SK-N-SH (cell line): ENCODE data around the gene GATB. TPM values are rescaled to one million over a fixed set of nuclear protein-coding genes. Genes with fewer than 3 reads are reported as not detected.

ENCODE experiments used
- CTCF ChIA-PET: fragments of 300-600, 350-600 bp; formaldehyde crosslinking; extraction: SDS; loops from one replicate; lab custom pipeline; 2021; lab: Yijun Ruan, JAX
- POLR2A ChIA-PET: fragments of 350-600 bp; sonication (Branson Sonifier 250); formaldehyde crosslinking; extraction: SDS; loops from one replicate; lab custom pipeline; 2020; ENCODE audit warnings: antibody characterized with exemption, inconsistent platforms; lab: Yijun Ruan, JAX
- DNase-seq: peaks from one replicate; pipeline ENCODE4 v3.0.0; 2012
- H2AFZ ChIP-seq: fragments of 200-600 bp; sonication (generic); 2 replicates; pipeline ENCODE4 v1.8.1; 2016; ENCODE audit warnings: antibody characterized with exemption, mild to moderate bottlenecking, low read depth
- H3F3A ChIP-seq: fragments of 200-600 bp; sonication (generic); replicated peaks from 2 replicates; pipeline ENCODE3; 2016; ENCODE audit warnings: antibody characterized with exemption, mild to moderate bottlenecking; ENCODE audit not compliant: insufficient read depth
- H3K27ac ChIP-seq, 2 experiments: fragments of 200-500 bp in 1 of 2; fragments of 200-600 bp in 1 of 2; sonication (Bioruptor generic) in 1 of 2; sonication (generic), shearing (Covaris generic) in 1 of 2; 2 replicates each; pipeline versions ENCODE4 v1.5.1 to v1.6.1; 2014 to 2016; ENCODE audit warnings: low read depth in 2 of 2, inconsistent platforms in 1 of 2, low read length in 1 of 2, mild to moderate bottlenecking in 1 of 2, mixed read lengths in 1 of 2
- H3K27me3 ChIP-seq: fragments of 200-600 bp; sonication (generic), shearing (Covaris generic); 2 replicates; pipeline ENCODE4 v1.6.1; 2016; ENCODE audit warnings: mixed run types; ENCODE audit not compliant: insufficient read depth
- H3K36me3 ChIP-seq, 2 experiments: fragments of 200-500 bp in 1 of 2; fragments of 200-600 bp in 1 of 2; sonication (Bioruptor generic) in 1 of 2; sonication (generic) in 1 of 2; replicated peaks in 1 of 2; 2 replicates each; pipeline versions ENCODE3 to v1.5.1; 2014 to 2016; ENCODE audit warnings: low read length in 1 of 2, mild to moderate bottlenecking in 1 of 2; ENCODE audit not compliant: insufficient read depth in 2 of 2, control insufficient read depth in 1 of 2
- H3K4me1 ChIP-seq, 2 experiments: fragments of 200-500 bp in 1 of 2; fragments of 200-600 bp in 1 of 2; sonication (Bioruptor generic) in 1 of 2; sonication (generic), shearing (Covaris generic) in 1 of 2; 2 replicates each; pipeline versions ENCODE4 v1.5.1 to v1.6.1; 2014 to 2016; ENCODE audit warnings: low read depth in 1 of 2, low read length in 1 of 2, mixed run types in 1 of 2; ENCODE audit not compliant: insufficient read depth in 2 of 2, control insufficient read depth in 1 of 2
- H3K4me2 ChIP-seq: fragments of 200-600 bp; sonication (generic), shearing (Covaris generic); 2 replicates; pipeline ENCODE4 v1.6.1; 2017; ENCODE audit warnings: mixed run types
- H3K4me3 ChIP-seq, 2 experiments: fragments of 200-500 bp in 1 of 2; fragments of 200-600 bp in 1 of 2; sonication (Bioruptor generic) in 1 of 2; sonication (generic), shearing (Covaris generic) in 1 of 2; 2 replicates each; pipeline versions ENCODE4 v1.5.1 to v1.8.1; 2014 to 2016; ENCODE audit warnings: low read depth in 2 of 2, inconsistent platforms in 1 of 2, low read length in 1 of 2, mild to moderate bottlenecking in 1 of 2, mixed read lengths in 1 of 2, moderate library complexity in 1 of 2
- H3K79me2 ChIP-seq: fragments of 200-600 bp; sonication (generic); 2 replicates; pipeline ENCODE4 v1.8.1; 2017; ENCODE audit warnings: mild to moderate bottlenecking; ENCODE audit not compliant: insufficient read depth
- H3K9ac ChIP-seq: fragments of 200-600 bp; sonication (generic); 2 replicates; pipeline ENCODE4 v1.6.1; 2017; ENCODE audit warnings: mixed run types
- H3K9me2 ChIP-seq: fragments of 200-600 bp; sonication (generic); 2 replicates; pipeline ENCODE4 v1.6.1; 2017; ENCODE audit warnings: mixed run types
- H3K9me3 ChIP-seq: fragments of 200-600 bp; sonication (generic); 2 replicates; pipeline ENCODE4 v1.6.1; 2017; ENCODE audit warnings: mixed run types, mild to moderate bottlenecking, moderate library complexity
- H4K20me1 ChIP-seq: fragments of 200-600 bp; sonication (generic); 2 replicates; pipeline ENCODE4 v1.6.1; 2017; ENCODE audit warnings: mild to moderate bottlenecking, mixed run types; ENCODE audit not compliant: insufficient read depth
- CHD2 ChIP-seq: fragments of 150-350 bp; IDR thresholded peaks from 2 replicates; pipeline ENCODE4 v1.6.1; 2018; ENCODE audit warnings: low read length; ENCODE audit not compliant: partially characterized antibody
- CTCF ChIP-seq: fragments of 200-600 bp; sonication (generic); IDR thresholded peaks from 2 replicates; pipeline ENCODE4 v1.6.1; 2017; ENCODE audit warnings: antibody characterized with exemption, mild to moderate bottlenecking, moderate library complexity
- ELF1 ChIP-seq: IDR thresholded peaks from 2 replicates; pipeline ENCODE4 v1.4.0; 2012
- FOXJ3 ChIP-seq: sonication (generic); formaldehyde crosslinking; IDR thresholded peaks from 2 replicates; pipeline ENCODE4 v1.5.1; 2020; ENCODE audit warnings: mild to moderate bottlenecking, missing genetic modification reagents
- GABPA ChIP-seq: IDR thresholded peaks from 2 replicates; pipeline ENCODE4 v1.4.0; 2012; ENCODE audit warnings: low read depth, mild to moderate bottlenecking
- GATA2 ChIP-seq: sonication (generic); formaldehyde crosslinking; IDR thresholded peaks from 2 replicates; pipeline ENCODE4 v1.5.0; 2020; ENCODE audit warnings: mild to moderate bottlenecking, missing genetic modification reagents
- NFIC ChIP-seq: IDR thresholded peaks from 2 replicates; pipeline ENCODE4 v1.4.0; 2012; ENCODE audit warnings: borderline replicate concordance
- NRF1 ChIP-seq: IDR thresholded peaks from 2 replicates; pipeline ENCODE4 v1.6.1; 2012; ENCODE audit warnings: low read depth, mild to moderate bottlenecking, low read length
- PBX3 ChIP-seq: IDR thresholded peaks from 2 replicates; pipeline ENCODE4; 2012
- POLR2AphosphoS5 ChIP-seq: IDR thresholded peaks from 2 replicates; pipeline ENCODE4 v1.6.1; 2012; ENCODE audit warnings: low read depth, low read length
- RAD21 ChIP-seq: IDR thresholded peaks from 2 replicates; pipeline ENCODE4 v1.6.1; 2012; ENCODE audit warnings: mild to moderate bottlenecking, low read length
- REST ChIP-seq: IDR thresholded peaks from 2 replicates; pipeline ENCODE4 v1.6.1; 2012; ENCODE audit warnings: mild to moderate bottlenecking, low read depth, low read length, moderate library complexity
- RFX5 ChIP-seq: IDR thresholded peaks from 2 replicates; pipeline ENCODE4 v1.6.1; 2012; ENCODE audit warnings: mild to moderate bottlenecking, improper control_type of control experiment, low read length
- SMC3 ChIP-seq: IDR thresholded peaks from 2 replicates; pipeline ENCODE4 v1.6.1; 2012; ENCODE audit warnings: low read depth, low read length, improper control_type of control experiment
- TAF1 ChIP-seq: IDR thresholded peaks from 2 replicates; pipeline ENCODE4 v1.6.1; 2012; ENCODE audit warnings: low read depth, mild to moderate bottlenecking, low read length, moderate library complexity, borderline replicate concordance
- TCF12 ChIP-seq: IDR thresholded peaks from 2 replicates; pipeline ENCODE4 v1.4.0; 2012
- TEAD4 ChIP-seq: IDR thresholded peaks from 2 replicates; pipeline ENCODE4 v1.4.0; 2012; ENCODE audit warnings: mild to moderate bottlenecking, borderline replicate concordance; ENCODE audit not compliant: insufficient read depth
- USF1 ChIP-seq: IDR thresholded peaks from 2 replicates; pipeline ENCODE4 v1.4.0; 2012; ENCODE audit warnings: low read depth, borderline replicate concordance
- ZBTB33 ChIP-seq: IDR thresholded peaks from 2 replicates; pipeline ENCODE4 v1.4.0; 2012; ENCODE audit warnings: low read depth, borderline replicate concordance
- WGBS: methylation state at CpG from one replicate; pipeline ENCODE4 v1.1.6; 2017; ENCODE audit warnings: low lambda C conversion rate; 5-methylcytosine and 5-hydroxymethylcytosine counted together
- polyA plus RNA-seq, 3 experiments: library from polyadenylated mRNA; depleted of rRNA; stranded (reverse); fragments of >200 nt; gene quantifications; 2 replicates each; pipeline ENCODE4 v1.2.3, GENCODE V29; 2012

Gene GATB
- polyA plus RNA-seq, 1 of the 3 experiments (the other 2 are of a cell fraction), result 28.1 TPM

GRCh38 chr4:151643564-151643963, 117.2 kb downstream of the GATB start:
- Histone ChIP-seq H3F3A (no peaks in the 10 kb centered on the region), H3K9ac (no peak overlapping the region), H3K27me3 (no peaks in the 10 kb centered on the region), H3K9me2 (no peaks in the 10 kb centered on the region), H2AFZ (no peak overlapping the region), H3K4me1 (peaks cover 3 to 6% of the 10 kb centered on the region in 2 experiments; a peak in 3 of 4 replicates), H3K79me2 (no peaks in the 10 kb centered on the region), H3K27ac (no peak overlapping the region), H4K20me1 (no peaks in the 10 kb centered on the region)
- CTCF ChIA-PET, result interaction anchor here (0.7 to 1.5 kb wide), 3 partner anchors 10 to 377 kb away, joined by 3 to 6 read pairs (median 4); no protein-coding TSS in a partner anchor
- 99% methylated on average over 4 of the region's 4 CpGs for WGBS
- no peak for TF ChIP-seq SMC3
- TF ChIP-seq CTCF, result no peak
- no peak for TF ChIP-seq TCF12
- TF ChIP-seq PBX3, result no peak
- TF ChIP-seq TEAD4, result no peak
- TF ChIP-seq GATA2 (CRISPR knock-in tag), result no peak
- TF ChIP-seq USF1, result no peak
- TF ChIP-seq FOXJ3 (CRISPR knock-in tag), result no peak
- TF ChIP-seq CHD2, result no peak
- TF ChIP-seq GABPA, result no peak
- no peak for TF ChIP-seq RFX5
- TF ChIP-seq TAF1, result no peak
- TF ChIP-seq NFIC, result no peak
- TF ChIP-seq, all 33 proteins: peak for 0
- H3K4me3 ChIP-seq, result no peak overlapping the region
- no peak for DNase-seq
- no peak overlapping the region for H3K4me2 ChIP-seq
- POLR2A ChIA-PET, result no interaction called here
- H3K9me3 ChIP-seq, result no peaks in the 10 kb centered on the region
- H3K36me3 ChIP-seq, result no peaks in the 10 kb centered on the region

GRCh38 chr4:151641983-151642382, 118.8 kb downstream of the GATB start:
- Histone ChIP-seq H3K27ac (no peak overlapping the region), H3K36me3 (no peaks in the 10 kb centered on the region), H3F3A (no peaks in the 10 kb centered on the region), H3K79me2 (no peaks in the 10 kb centered on the region), H3K4me1 (peaks cover 3 to 6% of the 10 kb centered on the region in 2 experiments; a peak in 3 of 4 replicates), H3K9ac (no peak overlapping the region), H3K4me3 (no peak overlapping the region), H2AFZ (no peak overlapping the region), H3K9me3 (no peaks in the 10 kb centered on the region), H3K4me2 (no peak overlapping the region), H3K27me3 (no peaks in the 10 kb centered on the region), H4K20me1 (no peaks in the 10 kb centered on the region), H3K9me2 (no peaks in the 10 kb centered on the region)
- ChIA-PET POLR2A (no interaction called here), CTCF (no interaction called here)
- WGBS, result 92% methylated on average over 2 of the region's 2 CpGs
- DNase-seq, result no peak
- TF ChIP-seq NRF1, result no peak
- TF ChIP-seq ELF1, result no peak
- no peak for TF ChIP-seq REST
- TF ChIP-seq CHD2, result no peak
- no peak for TF ChIP-seq POLR2AphosphoS5
- no peak for TF ChIP-seq RAD21
- TF ChIP-seq ZBTB33, result no peak
- TF ChIP-seq PBX3, result no peak
